T-helper 2 cell treated with Interferon-gamma antibody and Interleukin-4, amounts not matched to agents 5 μg/mL and 100 μg/mL, for 36 hours (primary cell): ENCODE data around the gene BEAN1.

Experiments used
- DNase-seq: peaks from one replicate; pipeline ENCODE4 v3.0.0; 2021; ENCODE audit warnings: low spot score
- H3K27ac Mint-ChIP-seq: one replicate; pipeline ENCODE4 v1.8.0; 2021; ENCODE audit warnings: mild to moderate bottlenecking, mixed read lengths
- H3K27me3 Mint-ChIP-seq: one replicate; pipeline ENCODE4 v1.8.0; 2021; ENCODE audit warnings: low read depth, mixed read lengths
- H3K36me3 Mint-ChIP-seq: one replicate; pipeline ENCODE4 v1.8.0; 2021; ENCODE audit warnings: low read depth, mixed read lengths
- H3K4me1 Mint-ChIP-seq: one replicate; pipeline ENCODE4 v1.8.0; 2021; ENCODE audit warnings: low read depth, mixed read lengths
- H3K4me3 Mint-ChIP-seq: one replicate; pipeline ENCODE4 v1.8.0; 2022; ENCODE audit warnings: mild to moderate bottlenecking, moderate library complexity, mixed read lengths
- H3K9me3 Mint-ChIP-seq: one replicate; pipeline ENCODE4 v1.8.0; 2021; ENCODE audit warnings: mixed read lengths

The BEAN1 gene

GRCh38 chr16:66427036-66427860, at the start of gene BEAN1:
Gene BEAN1, plus strand, starts transcription at chr16:66427295. Its CDS starts 10,382 bp downstream, at chr16:66437677.
- H3K27me3 Mint-ChIP-seq = peaks cover 80% of the 10 kb centered on the region
- no peaks in the 10 kb centered on the region for H3K4me1 Mint-ChIP-seq
- H3K4me3 Mint-ChIP-seq = no peak within 1 kb of the TSS
- DNase-seq = no peak
- H3K36me3 Mint-ChIP-seq = no peaks in the 10 kb centered on the region
- no peak within 1 kb of the TSS for H3K27ac Mint-ChIP-seq
- H3K9me3 Mint-ChIP-seq = no peaks in the 10 kb centered on the region

GRCh38 chr16:66377324-66377723, 49.8 kb upstream of the BEAN1 start:
- DNase-seq = no peak
- Mint-ChIP-seq H3K4me1 (no peaks in the 10 kb centered on the region), H3K4me3 (no peak overlapping the region), H3K27me3 (no peaks in the 10 kb centered on the region), H3K36me3 (no peaks in the 10 kb centered on the region), H3K9me3 (peaks cover 5% of the 10 kb centered on the region), H3K27ac (no peak overlapping the region)

- H3K4me1 Mint-ChIP-seq = no peaks in the 10 kb centered on the region
- peaks cover 5% of the 10 kb centered on the region for H3K9me3 Mint-ChIP-seq
- H3K36me3 Mint-ChIP-seq = no peaks in the 10 kb centered on the region
- H3K27me3 Mint-ChIP-seq = no peaks in the 10 kb centered on the region
- no peak overlapping the region for H3K27ac Mint-ChIP-seq
- no peak overlapping the region for H3K4me3 Mint-ChIP-seq
- no peak for DNase-seq
Observed at GRCh38 chr16:66378741-66379570, 48.1 kb upstream of the BEAN1 start.

GRCh38 chr16:66379571-66379941, 47.5 kb upstream of the BEAN1 start:
- Mint-ChIP-seq H3K9me3 (peaks cover 5% of the 10 kb centered on the region), H3K4me3 (no peak overlapping the region), H3K27me3 (no peaks in the 10 kb centered on the region), H3K36me3 (no peaks in the 10 kb centered on the region), H3K27ac (no peak overlapping the region), H3K4me1 (no peaks in the 10 kb centered on the region)
- DNase-seq = no peak

GRCh38 chr16:66380421-66380820, 46.7 kb upstream of the BEAN1 start:
- Mint-ChIP-seq H3K4me1 (no peaks in the 10 kb centered on the region), H3K27ac (no peak overlapping the region), H3K4me3 (no peak overlapping the region), H3K27me3 (no peaks in the 10 kb centered on the region), H3K36me3 (no peaks in the 10 kb centered on the region), H3K9me3 (peaks cover 5% of the 10 kb centered on the region)
- no peak for DNase-seq

- no peaks in the 10 kb centered on the region for H3K36me3 Mint-ChIP-seq
- H3K9me3 Mint-ChIP-seq = peaks cover 5% of the 10 kb centered on the region
- H3K27me3 Mint-ChIP-seq = no peaks in the 10 kb centered on the region
- H3K27ac Mint-ChIP-seq = no peak overlapping the region
- no peaks in the 10 kb centered on the region for H3K4me1 Mint-ChIP-seq
- DNase-seq = no peak
- no peak overlapping the region for H3K4me3 Mint-ChIP-seq
Observed at GRCh38 chr16:66381585-66382170, 45.4 kb upstream of the BEAN1 start.

- DNase-seq = no peak
- no peaks in the 10 kb centered on the region for H3K36me3 Mint-ChIP-seq
- no peaks in the 10 kb centered on the region for H3K27me3 Mint-ChIP-seq
- H3K27ac Mint-ChIP-seq = no peak overlapping the region
- H3K4me1 Mint-ChIP-seq = no peaks in the 10 kb centered on the region
- no peak overlapping the region for H3K4me3 Mint-ChIP-seq
- H3K9me3 Mint-ChIP-seq = peaks cover 5% of the 10 kb centered on the region
Observed at GRCh38 chr16:66382171-66382965, 44.7 kb upstream of the BEAN1 start.

GRCh38 chr16:66382966-66383299, 44.2 kb upstream of the BEAN1 start:
- no peaks in the 10 kb centered on the region for H3K4me1 Mint-ChIP-seq
- no peak overlapping the region for H3K27ac Mint-ChIP-seq
- DNase-seq = no peak
- no peak overlapping the region for H3K4me3 Mint-ChIP-seq
- H3K36me3 Mint-ChIP-seq = no peaks in the 10 kb centered on the region
- H3K9me3 Mint-ChIP-seq = peaks cover 5% of the 10 kb centered on the region
- H3K27me3 Mint-ChIP-seq = no peaks in the 10 kb centered on the region

GRCh38 chr16:66383551-66383950, 43.5 kb upstream of the BEAN1 start:
- Mint-ChIP-seq H3K27me3 (no peaks in the 10 kb centered on the region), H3K27ac (no peak overlapping the region), H3K4me1 (no peaks in the 10 kb centered on the region), H3K36me3 (no peaks in the 10 kb centered on the region), H3K4me3 (no peak overlapping the region), H3K9me3 (peaks cover 5% of the 10 kb centered on the region)
- no peak for DNase-seq

GRCh38 chr16:66385415-66385814, 41.7 kb upstream of the BEAN1 start:
- H3K27me3 Mint-ChIP-seq = no peaks in the 10 kb centered on the region
- no peaks in the 10 kb centered on the region for H3K4me1 Mint-ChIP-seq
- H3K4me3 Mint-ChIP-seq = no peak overlapping the region
- no peak overlapping the region for H3K27ac Mint-ChIP-seq
- no peak for DNase-seq
- H3K9me3 Mint-ChIP-seq = peaks cover 2% of the 10 kb centered on the region
- H3K36me3 Mint-ChIP-seq = no peaks in the 10 kb centered on the region

GRCh38 chr16:66386629-66387622, 40.2 kb upstream of the BEAN1 start:
- Mint-ChIP-seq H3K27ac (no peak overlapping the region), H3K27me3 (no peaks in the 10 kb centered on the region), H3K9me3 (no peaks in the 10 kb centered on the region), H3K4me1 (no peaks in the 10 kb centered on the region), H3K36me3 (no peaks in the 10 kb centered on the region), H3K4me3 (no peak overlapping the region)
- no peak for DNase-seq

- H3K4me3 Mint-ChIP-seq = no peak overlapping the region
- H3K4me1 Mint-ChIP-seq = no peaks in the 10 kb centered on the region
- DNase-seq = no peak
- no peaks in the 10 kb centered on the region for H3K27me3 Mint-ChIP-seq
- no peaks in the 10 kb centered on the region for H3K9me3 Mint-ChIP-seq
- no peak overlapping the region for H3K27ac Mint-ChIP-seq
- no peaks in the 10 kb centered on the region for H3K36me3 Mint-ChIP-seq
Observed at GRCh38 chr16:66387817-66388332, 39.2 kb upstream of the BEAN1 start.
